ENCODE measurements around the gene PIAS4. TPM values are rescaled to one million over a fixed set of nuclear protein-coding genes. Genes with fewer than 3 reads are reported as not detected.

Gene PIAS4
- total RNA-seq, 1 donor from 2014 or later: 26.0 TPM

DNA sequence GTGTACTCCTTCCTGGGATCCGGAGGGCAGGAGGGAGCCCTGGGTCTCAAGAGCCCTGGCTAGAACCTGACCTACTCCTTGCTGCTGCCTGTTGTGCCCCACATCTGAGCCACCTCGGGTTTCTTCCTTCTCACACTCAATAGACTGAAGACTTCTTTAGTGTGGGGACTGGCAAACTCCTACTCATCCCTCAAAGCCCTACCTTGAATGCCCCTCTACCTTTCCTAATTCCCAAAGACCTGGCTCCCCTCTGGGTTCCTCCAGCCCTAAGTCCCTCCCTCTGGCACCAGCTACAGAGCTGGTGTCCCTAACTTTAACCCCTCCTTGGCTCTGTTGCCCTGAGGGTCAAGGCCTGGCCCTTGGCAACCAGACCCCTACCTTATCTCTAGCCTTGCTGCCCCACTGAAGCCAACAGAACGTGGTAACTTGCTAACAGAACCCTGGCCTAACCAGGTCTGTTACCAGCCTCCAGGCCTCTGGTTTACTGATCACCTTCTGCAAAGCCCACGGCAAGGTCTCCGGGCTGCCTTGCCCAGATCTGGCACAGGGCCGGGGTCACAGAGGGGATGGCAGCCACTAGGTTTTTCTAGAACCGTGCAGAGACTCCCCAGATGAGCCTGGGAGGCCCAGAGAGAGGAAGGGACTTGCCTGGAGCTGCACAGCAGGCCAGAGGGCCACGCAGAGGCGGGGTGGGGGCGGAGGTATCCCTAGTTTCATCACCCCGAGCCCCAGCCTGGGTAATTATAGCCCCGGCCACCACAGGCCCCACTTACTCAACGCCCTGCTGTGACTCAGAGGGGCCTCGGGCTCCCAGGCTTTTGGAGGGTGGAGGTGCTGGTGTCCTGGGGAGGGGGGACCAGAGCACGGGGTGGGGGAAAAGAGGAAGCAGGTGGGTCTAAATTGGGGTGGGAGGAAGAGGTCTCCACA, 43.9 kb downstream of the PIAS4 start:
- H3K4me3 ChIP-seq (ENCODE audit: insufficient read depth, low read depth, low read length): no peak overlapping the region
- peak overlapping the region; percentile 67 for H3K4me2 ChIP-seq (ENCODE audit: low read length)
- H3K27ac Mint-ChIP-seq (ENCODE audit: unreplicated experiment): peak overlapping the region; percentile 90
- peak overlapping the region; percentile 69 for H3K9ac ChIP-seq (ENCODE audit: low read length)
- peak; percentile 45 for DNase-seq (ENCODE audit: low read depth)
- TF ChIP-seq, protein P1, sequence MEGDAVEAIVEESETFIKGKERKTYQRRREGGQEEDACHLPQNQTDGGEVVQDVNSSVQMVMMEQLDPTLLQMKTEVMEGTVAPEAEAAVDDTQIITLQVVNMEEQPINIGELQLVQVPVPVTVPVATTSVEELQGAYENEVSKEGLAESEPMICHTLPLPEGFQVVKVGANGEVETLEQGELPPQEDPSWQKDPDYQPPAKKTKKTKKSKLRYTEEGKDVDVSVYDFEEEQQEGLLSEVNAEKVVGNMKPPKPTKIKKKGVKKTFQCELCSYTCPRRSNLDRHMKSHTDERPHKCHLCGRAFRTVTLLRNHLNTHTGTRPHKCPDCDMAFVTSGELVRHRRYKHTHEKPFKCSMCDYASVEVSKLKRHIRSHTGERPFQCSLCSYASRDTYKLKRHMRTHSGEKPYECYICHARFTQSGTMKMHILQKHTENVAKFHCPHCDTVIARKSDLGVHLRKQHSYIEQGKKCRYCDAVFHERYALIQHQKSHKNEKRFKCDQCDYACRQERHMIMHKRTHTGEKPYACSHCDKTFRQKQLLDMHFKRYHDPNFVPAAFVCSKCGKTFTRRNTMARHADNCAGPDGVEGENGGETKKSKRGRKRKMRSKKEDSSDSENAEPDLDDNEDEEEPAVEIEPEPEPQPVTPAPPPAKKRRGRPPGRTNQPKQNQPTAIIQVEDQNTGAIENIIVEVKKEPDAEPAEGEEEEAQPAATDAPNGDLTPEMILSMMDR (IDR thresholded peaks at IDR 0.05; ENCODE audit: insufficient read depth, low read depth, low read length): no peak
- TF ChIP-seq EZH2 (IDR thresholded peaks at IDR 0.05; ENCODE audit: insufficient read depth, low read length): no peak
- H3K27ac ChIP-seq (ENCODE audit: low read depth, low read length): peak overlapping the region; percentile 66
- peaks cover 87% of the 10 kb centered on the region for H3K79me2 ChIP-seq (ENCODE audit: insufficient read depth, low read length)
- no peaks in the 10 kb centered on the region for H3K9me3 Mint-ChIP-seq (ENCODE audit: unreplicated experiment)
- no peaks in the 10 kb centered on the region for H3K27me3 ChIP-seq (ENCODE audit: insufficient read depth, low read length)
- peak overlapping the region; percentile 45 for H3K4me3 Mint-ChIP-seq (ENCODE audit: unreplicated experiment)
- peaks cover 17% of the 10 kb centered on the region for H3K36me3 ChIP-seq (ENCODE audit: insufficient read depth, low read length)
- no peak overlapping the region for H2AFZ ChIP-seq (ENCODE audit: low read depth, low read length)
- peaks cover 23% of the 10 kb centered on the region for H3K4me1 Mint-ChIP-seq (ENCODE audit: low read depth, unreplicated experiment)
- H4K20me1 ChIP-seq (ENCODE audit: insufficient read depth, low read length): peaks cover 77% of the 10 kb centered on the region
- no peaks in the 10 kb centered on the region for H3K9me3 ChIP-seq (ENCODE audit: insufficient read depth, low read depth, low read length)
- no peak for FAIRE-seq
- peaks cover 20% of the 10 kb centered on the region for H3K4me1 ChIP-seq (ENCODE audit: insufficient read depth, low read length)
- peaks cover 28% of the 10 kb centered on the region for H3K36me3 Mint-ChIP-seq (ENCODE audit: low read depth, unreplicated experiment)
- H3K27me3 Mint-ChIP-seq (ENCODE audit: low read depth, unreplicated experiment): no peaks in the 10 kb centered on the region

DNA sequence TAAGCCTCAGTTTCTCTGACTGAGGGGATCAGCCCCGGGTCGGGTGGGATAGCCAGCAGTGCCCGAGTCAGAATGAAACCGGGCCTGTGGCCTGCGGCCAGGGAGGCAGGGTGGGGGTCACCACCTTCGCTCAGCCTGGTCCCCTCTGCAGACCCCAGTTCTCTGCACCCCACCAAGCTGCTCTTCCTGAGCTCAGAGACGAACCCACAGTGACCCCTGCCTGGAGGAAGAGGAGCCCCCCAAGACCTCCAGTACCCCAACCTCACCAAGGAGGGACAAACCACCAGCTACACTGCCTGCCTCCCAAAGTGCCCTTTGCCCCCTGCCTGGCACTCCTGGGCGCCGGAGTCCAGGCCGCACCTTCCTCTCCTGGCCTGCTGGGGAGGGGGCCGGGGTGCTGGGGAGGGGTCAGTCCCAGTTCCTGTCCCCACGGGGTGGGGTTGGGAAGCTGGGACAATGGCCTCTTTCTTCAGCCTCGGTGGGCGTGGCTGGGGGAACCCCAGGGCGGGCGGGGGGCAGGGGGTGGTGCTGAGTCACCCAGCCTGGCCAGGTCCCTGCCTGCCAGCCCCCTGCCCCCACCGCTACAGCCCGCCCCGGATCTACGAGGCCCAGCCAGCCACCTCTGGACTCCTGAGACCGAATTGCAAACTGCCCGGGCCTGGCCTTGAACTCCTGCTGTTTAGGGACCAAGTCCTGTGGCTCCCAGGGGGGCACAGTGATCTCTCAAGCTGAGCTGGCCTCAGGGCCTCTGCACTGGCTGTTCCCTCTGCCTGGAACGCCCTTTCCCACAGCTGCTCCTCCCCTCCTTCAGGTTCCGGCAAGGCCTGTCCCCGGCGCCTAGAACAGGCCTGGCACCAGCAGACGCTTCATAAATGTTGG, 44.8 kb downstream of the PIAS4 start:
- H3K36me3 Mint-ChIP-seq (ENCODE audit: low read depth, unreplicated experiment): peaks cover 29% of the 10 kb centered on the region
- Histone ChIP-seq H3K4me2 (ENCODE audit: low read length) (peak overlapping the region; percentile 67), H3K27ac (ENCODE audit: low read depth, low read length) (peak overlapping the region; percentile 72), H3K9me3 (ENCODE audit: insufficient read depth, low read depth, low read length) (no peaks in the 10 kb centered on the region), H4K20me1 (ENCODE audit: insufficient read depth, low read length) (peaks cover 85% of the 10 kb centered on the region), H3K36me3 (ENCODE audit: insufficient read depth, low read length) (peaks cover 17% of the 10 kb centered on the region), H3K4me3 (ENCODE audit: insufficient read depth, low read depth, low read length) (no peak overlapping the region), H2AFZ (ENCODE audit: low read depth, low read length) (no peak overlapping the region), H3K79me2 (ENCODE audit: insufficient read depth, low read length) (peaks cover 90% of the 10 kb centered on the region), H3K9ac (ENCODE audit: low read length) (peak overlapping the region; percentile 69), H3K4me1 (ENCODE audit: insufficient read depth, low read length) (peaks cover 20% of the 10 kb centered on the region), H3K27me3 (ENCODE audit: insufficient read depth, low read length) (no peaks in the 10 kb centered on the region)
- FAIRE-seq (no peak), DNase-seq (ENCODE audit: low read depth) (peak; percentile 48)
- H3K9me3 Mint-ChIP-seq (ENCODE audit: unreplicated experiment): no peaks in the 10 kb centered on the region
- peak overlapping the region; percentile 47 for H3K27ac Mint-ChIP-seq (ENCODE audit: unreplicated experiment)
- peaks cover 23% of the 10 kb centered on the region for H3K4me1 Mint-ChIP-seq (ENCODE audit: low read depth, unreplicated experiment)
- TF ChIP-seq, protein P1 (IDR thresholded peaks at IDR 0.05; ENCODE audit: insufficient read depth, low read depth, low read length): no peak
- TF ChIP-seq EZH2 (IDR thresholded peaks at IDR 0.05; ENCODE audit: insufficient read depth, low read length): no peak
- no peaks in the 10 kb centered on the region for H3K27me3 Mint-ChIP-seq (ENCODE audit: low read depth, unreplicated experiment)
- peak overlapping the region; percentile 58 for H3K4me3 Mint-ChIP-seq (ENCODE audit: unreplicated experiment)

All from astrocyte (in vitro differentiated cells and primary cell).